AG09319 (cell line): Measurements from ENCODE around the gene CHRNE.
"Not testable (repeated sequence)": the region's sequence is repeated elsewhere in the genome, so short reads cannot be mapped to it uniquely, and the experiment has no call there.

Source experiments
- DNase-seq: peaks from one replicate; pipeline ENCODE4 v3.0.0-alpha.2; 2010; ENCODE audit warnings: low read depth; ENCODE audit errors: extremely low read depth
- TF ChIP-seq, protein P1 (sequence below): IDR thresholded peaks from 2 replicates; pipeline ENCODE4 v1.5.1; 2011; ENCODE audit warnings: low read depth, mild to moderate bottlenecking, inconsistent platforms, low read length, moderate library complexity

CHRNE gene

DNA sequence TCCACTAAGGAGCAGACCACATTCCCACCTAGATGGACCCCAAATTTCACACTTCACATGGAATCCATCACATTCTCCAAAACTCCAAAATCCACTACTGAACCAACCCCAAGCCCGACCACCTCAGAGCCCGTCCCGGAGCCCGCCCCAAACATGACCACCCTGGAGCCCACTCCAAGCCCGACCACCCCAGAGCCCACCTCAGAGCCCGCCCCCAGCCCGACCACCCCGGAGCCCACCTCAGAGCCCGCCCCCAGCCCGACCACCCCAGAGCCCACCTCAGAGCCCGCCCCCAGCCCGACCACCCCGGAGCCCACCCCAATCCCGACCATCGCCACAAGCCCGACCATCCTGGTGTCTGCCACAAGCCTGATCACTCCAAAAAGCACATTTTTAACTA is 30.7 kb upstream of the CHRNE start:
- TF ChIP-seq, protein P1, sequence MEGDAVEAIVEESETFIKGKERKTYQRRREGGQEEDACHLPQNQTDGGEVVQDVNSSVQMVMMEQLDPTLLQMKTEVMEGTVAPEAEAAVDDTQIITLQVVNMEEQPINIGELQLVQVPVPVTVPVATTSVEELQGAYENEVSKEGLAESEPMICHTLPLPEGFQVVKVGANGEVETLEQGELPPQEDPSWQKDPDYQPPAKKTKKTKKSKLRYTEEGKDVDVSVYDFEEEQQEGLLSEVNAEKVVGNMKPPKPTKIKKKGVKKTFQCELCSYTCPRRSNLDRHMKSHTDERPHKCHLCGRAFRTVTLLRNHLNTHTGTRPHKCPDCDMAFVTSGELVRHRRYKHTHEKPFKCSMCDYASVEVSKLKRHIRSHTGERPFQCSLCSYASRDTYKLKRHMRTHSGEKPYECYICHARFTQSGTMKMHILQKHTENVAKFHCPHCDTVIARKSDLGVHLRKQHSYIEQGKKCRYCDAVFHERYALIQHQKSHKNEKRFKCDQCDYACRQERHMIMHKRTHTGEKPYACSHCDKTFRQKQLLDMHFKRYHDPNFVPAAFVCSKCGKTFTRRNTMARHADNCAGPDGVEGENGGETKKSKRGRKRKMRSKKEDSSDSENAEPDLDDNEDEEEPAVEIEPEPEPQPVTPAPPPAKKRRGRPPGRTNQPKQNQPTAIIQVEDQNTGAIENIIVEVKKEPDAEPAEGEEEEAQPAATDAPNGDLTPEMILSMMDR, result no peak
- no peak for DNase-seq

DNA sequence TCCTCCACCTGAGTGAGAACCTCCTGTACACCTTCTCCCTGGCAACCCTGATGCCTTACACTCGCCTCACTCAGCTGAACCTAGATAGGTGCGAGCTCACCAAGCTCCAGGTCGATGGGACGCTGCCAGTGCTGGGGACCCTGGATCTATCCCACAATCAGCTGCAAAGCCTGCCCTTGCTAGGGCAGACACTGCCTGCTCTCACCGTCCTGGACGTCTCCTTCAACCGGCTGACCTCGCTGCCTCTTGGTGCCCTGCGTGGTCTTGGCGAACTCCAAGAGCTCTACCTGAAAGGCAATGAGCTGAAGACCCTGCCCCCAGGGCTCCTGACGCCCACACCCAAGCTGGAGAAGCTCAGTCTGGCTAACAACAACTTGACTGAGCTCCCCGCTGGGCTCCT is 29.9 kb upstream of the CHRNE start:
- DNase-seq, result no peak
- TF ChIP-seq, protein P1, result no peak

DNA sequence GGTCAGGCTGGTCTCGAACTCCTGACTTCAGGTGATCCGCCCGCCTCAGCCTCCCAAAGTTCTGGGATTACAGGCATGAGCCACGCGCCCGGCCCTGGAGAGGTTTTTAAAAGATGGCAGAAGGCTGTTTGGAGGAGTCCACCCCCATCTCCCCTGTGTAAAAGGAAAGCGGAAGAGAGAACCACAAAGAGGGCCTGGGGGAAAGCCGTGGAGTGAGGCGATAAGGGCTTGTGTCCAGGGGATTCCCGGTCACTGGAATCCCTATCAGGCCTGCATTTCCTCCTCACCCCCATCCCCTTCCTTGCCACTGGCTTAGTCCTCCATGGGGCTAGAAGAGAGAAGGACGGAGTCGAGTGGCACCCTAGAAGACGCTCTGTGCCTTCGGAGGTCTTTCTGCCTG is 29.1 kb upstream of the CHRNE start, which contains the start of gene GP1BA:
TSS of gene GP1BA (plus strand) at position 315 of the 400 bp plus-strand sequence. CDS start 328 bp downstream, outside the sequence.
- DNase-seq, result no peak

DNA sequence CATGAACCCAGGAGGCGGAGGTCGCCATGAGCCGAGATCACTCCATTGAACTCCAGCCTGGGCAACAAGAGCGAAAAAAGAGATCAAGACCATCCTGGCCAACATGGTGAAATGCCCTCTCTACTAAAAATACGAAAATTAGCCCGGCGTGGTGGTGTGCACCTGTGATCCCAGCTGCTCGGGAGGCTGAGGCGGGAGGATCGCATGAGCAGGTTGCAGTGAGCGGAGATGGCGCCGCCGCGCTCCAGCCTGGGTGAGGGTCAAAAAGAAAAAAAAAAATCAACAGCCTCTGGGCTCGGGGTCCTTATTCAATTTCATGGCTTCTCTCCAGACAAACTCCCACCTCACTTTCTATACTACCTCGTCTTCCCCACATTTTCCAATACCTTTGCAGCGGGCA is 26.0 kb upstream of the CHRNE start:
- TF ChIP-seq, protein P1, result no peak
- DNase-seq, result no peak

More for the DNA sequence above, 29.1 kb upstream of the CHRNE start, which contains the start of gene GP1BA:
- TF ChIP-seq, protein P1, result no peak

DNA sequence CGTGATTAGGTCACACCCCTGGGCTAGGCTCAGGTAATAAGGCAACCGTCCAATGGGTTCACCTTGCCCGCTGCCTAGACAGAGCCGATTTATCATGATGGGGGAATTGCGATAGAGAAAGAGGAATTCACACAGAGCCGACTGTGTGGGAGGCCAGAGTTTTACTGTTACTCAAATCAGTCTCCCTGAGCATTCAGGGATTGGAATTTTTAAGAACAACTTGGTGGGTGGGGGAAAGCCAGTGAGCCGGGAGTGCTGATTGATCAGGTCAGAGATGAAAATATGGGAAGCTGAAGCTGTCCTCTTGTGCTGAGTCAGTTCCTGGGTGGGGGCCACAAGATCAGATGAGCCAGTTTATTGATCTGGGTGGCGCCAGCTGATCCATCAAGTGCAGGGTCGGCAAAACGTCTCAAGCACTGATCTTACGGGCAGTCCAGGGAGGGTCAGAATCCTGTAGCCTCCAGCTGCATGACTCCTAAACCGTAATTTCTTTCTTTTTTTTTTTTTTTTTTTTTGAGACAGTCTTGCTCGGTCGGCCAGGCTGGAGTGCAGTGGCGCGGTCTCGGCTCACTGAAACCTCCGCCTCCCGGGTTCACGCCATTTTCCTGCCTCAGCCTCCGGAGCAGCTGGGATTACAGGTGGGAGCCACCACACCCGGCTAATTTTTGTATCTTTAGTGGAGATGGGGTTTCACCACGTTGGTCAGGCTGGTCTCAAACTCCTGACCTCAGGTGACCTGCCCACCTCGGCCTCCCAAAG is 23.9 kb upstream of the CHRNE start:
- not testable (repeated sequence) for DNase-seq

DNA sequence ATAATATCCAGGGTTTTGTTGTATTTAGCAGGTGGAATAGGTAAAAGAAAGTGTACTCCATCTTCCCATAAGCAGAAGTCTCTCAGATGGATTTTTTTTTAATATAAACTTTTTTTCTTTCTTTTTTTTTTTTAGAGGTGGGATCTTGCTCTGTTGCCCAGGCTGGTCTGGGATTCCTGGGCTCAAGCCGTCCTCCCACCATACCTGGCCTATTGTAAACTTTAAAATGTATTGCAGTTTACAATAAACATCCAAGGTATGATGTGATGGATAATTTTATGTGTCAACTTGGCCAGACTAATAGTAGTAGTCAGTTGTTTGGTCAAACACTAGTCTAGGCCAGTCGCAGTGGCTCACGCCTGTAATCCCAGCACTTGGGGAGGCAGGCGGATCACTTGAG is 18.4 kb upstream of the CHRNE start:
- no peak for DNase-seq
- TF ChIP-seq, protein P1, result no peak

DNA sequence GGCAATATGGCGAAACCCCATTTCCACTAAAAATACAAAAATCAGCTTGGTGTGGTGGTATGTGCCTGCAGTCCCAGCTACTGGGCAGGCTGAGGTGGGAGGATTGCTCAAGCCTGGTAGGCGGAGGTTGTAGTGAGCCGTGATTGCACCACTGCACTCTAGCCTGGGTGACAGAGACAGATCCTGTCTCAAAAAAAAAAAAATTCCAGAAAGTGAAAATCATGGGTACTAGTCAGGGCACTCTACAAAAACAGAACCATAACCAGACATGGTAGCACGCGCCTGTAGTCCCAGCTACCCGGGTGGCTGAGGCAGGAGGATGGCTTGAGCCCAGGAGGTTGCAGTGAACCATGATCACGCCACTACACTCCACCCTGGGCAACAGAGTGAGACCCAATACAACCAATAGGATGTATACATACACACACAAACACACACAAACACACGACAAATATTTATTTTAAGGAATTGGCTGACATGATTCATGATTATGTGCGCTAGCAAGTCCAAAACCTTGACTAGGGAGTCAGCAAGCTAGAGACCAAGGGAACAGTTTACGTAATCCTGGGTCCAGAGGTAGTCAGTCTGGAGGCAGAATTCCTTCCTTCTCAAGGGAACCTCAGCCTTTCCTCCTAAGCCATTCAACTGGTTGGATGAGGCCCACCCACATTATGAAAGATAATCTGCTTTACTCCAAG is 17.6 kb upstream of the CHRNE start:
- no peak for DNase-seq
- TF ChIP-seq, protein P1, result no peak
